ENCODE data around the gene AOPEP.

Gene AOPEP

GRCh38 chr9:95036676-95037075, 310.2 kb downstream of the AOPEP start:
- no peak for DNase-seq (ENCODE audit: low spot score)

GRCh38 chr9:95037789-95038521, 311.5 kb downstream of the AOPEP start:
- DNase-seq (ENCODE audit: low spot score), result no peak

DNA sequence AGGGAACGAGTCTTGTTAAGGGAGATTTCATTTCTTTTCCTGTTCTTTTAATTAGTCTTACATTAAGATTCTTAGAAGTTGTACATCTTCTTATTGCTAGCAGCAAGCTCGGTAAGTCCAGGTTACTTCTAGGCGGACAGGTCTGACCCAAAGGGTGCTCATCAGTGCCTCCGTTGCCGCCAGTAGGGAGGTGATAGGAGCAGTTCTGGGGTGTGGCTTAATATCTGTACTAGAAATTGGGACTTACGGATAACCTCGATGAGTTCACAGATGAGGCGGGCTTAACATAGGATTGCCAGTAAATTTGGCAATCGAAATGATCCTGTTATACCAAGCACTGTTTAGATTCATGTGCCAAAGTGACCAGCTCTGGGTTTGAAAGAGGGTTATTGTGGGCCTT, 312.2 kb downstream of the AOPEP start:
- DNase-seq (ENCODE audit: low spot score), result no peak

GRCh38 chr9:95040106-95040505, 313.6 kb downstream of the AOPEP start:
- DNase-seq (ENCODE audit: low spot score), result no peak

DNA sequence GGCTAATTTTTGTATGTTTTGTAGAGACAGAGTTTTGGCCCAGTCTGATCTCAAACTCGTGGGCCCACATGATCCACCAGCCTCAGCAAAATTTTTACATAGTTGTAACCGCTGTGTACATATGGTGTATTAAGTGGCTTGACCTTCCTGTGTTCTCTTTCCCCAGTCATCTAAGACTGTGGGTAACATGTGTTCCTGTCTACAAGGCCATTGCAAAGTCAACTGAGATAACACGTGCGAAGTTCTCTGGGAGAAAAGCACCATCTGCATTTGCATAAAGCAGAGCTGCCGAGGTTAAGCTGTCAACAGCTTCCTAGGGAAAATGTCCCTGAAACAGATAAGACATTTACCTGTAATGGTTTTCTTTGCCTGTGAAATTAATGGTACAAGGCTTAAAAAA, 317.3 kb downstream of the AOPEP start:
- no peak for DNase-seq (ENCODE audit: low spot score)

GRCh38 chr9:95044731-95045508, 318.4 kb downstream of the AOPEP start:
- DNase-seq (ENCODE audit: low spot score), result no peak

- DNase-seq (ENCODE audit: low spot score), result no peak
These were observed 319.3 kb downstream of the AOPEP start for GRCh38 chr9:95045751-95046150.

- DNase-seq (ENCODE audit: low spot score), result no peak
These were observed 321.1 kb downstream of the AOPEP start for GRCh38 chr9:95047452-95048224.

- DNase-seq (ENCODE audit: low spot score), result peak; percentile 79
These were observed 322.0 kb downstream of the AOPEP start for GRCh38 chr9:95048225-95049087.

- DNase-seq (ENCODE audit: low spot score), result no peak
These were observed 323.3 kb downstream of the AOPEP start for GRCh38 chr9:95049761-95050160.

DNA sequence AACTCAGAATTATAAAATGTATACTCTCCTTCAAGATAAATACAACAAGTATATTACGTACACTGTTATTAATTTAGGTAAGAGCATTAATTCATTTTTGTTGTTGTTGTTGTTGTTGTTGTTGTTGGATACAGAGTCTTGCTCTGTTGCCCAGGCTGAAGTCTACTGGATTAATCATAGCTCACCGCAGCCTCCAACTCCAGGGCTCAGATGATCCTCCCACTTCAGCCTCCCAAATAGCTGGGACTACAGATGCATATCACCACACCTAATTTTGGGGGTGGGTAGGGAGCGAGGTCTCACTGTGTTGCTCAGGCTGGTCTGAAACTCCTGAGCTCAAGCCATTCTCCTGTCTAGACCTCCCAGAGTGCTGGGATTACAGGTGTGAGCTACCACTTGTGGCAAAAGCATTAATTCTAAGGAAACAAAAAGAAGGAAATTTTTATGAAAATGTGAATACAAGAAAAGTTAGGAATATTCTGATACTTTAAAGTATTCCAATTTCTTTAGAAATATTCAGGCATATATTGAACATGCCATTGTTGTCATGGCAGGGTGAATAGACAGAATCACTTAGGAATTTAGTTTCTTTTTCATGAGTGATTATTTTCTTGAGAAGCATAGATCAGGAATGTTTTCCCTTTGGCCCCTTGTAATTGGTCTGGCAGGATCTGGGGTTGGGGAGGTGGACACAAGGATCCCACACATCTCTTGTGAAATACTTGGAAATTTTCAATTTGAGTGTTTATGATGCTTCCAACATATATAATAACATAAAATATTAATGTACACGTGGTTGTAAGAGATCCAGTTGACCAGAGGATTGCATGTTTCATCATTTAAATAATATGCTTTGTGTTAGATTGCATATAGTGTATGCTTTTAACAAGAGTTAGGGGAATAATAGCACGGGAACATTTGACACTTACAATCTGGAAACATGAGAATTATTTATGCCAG, 327.4 kb downstream of the AOPEP start:
- DNase-seq (ENCODE audit: low spot score), result no peak

DNA sequence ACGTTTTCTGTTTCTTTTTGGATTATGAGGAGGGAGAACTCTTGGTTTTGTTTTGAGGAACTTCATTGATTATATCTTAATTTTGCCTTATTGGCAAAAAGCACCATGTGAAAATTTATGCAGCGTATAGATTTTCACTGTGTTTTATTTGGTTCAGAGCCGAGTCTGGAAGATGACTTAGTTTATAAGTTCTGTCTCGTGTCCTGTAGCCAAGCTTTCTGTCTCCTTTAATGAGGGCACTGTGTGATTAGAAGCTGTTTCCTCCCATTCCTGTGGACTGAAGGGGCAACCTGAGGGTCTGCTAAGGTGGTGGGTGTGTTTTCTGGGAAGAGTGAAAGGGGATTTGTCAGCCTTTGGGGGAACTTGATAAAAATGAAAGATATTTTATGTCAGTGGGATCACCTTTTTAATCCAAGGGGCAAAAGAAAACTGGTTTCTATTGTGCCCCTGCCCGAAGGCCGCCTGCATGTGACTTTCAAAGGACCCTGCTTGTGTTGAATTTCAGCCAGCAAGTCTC, 328.9 kb downstream of the AOPEP start:
- DNase-seq (ENCODE audit: low spot score), result no peak

DNA sequence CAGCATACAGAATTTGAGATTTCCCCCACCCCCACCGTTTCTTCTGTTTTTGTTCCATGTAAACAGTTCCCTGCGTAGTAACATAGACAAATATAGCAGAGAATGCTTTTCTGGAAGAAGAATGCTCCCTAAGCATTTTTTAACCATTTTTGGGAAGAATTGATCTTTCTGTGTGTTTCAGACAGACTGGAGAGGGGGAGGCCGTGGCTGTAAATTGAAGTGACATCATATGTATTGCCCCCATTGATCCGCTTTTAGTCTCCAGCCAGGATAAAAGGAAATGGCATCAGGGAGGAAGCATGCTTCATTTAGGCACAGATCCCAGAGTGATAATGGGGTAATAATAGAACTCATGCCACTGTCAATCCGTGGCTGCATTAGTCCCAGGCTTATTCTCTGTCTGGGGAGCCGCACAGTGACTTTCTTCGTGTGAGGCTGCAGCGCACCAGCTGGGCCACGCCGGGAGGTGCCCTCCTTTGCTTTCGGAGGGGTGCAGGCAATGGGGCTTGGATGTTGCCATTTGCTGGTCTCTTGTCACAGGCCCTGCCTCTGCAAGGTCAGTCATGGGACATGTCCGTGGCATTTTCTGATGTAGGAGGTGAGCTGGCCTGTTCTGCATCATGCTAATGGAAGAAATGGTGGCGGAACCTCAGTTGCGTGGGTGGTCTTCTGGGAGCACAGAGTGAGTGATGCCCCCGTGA, 329.5 kb downstream of the AOPEP start:
- DNase-seq (ENCODE audit: low spot score), result no peak

DNA sequence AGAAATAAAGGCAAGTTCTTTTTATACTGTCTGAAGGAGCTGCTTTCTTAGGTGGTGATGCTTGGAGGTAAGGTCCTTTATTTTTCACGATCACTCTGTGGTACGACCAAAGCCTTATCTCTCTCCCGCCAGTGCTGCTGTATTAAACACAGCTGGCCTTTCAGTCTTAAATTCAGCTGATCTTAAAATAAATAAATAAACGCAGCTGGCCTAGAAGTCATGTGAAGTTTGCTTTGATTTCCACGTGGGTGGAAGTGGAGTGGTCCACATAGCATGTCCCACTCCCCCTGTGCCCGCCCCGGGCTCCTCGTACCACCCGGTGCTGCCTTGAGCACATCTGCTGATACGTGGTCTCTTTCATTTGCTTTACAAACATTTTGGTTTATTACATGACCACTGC, 330.6 kb downstream of the AOPEP start:
- DNase-seq (ENCODE audit: low spot score), result no peak

GRCh38 chr9:95058121-95058785, 331.8 kb downstream of the AOPEP start:
- DNase-seq (ENCODE audit: low spot score), result no peak

- no peak for DNase-seq (ENCODE audit: low spot score)
These were observed 332.4 kb downstream of the AOPEP start for GRCh38 chr9:95058795-95059386.

GRCh38 chr9:95060234-95060633, 333.7 kb downstream of the AOPEP start:
- DNase-seq (ENCODE audit: low spot score), result no peak

DNA sequence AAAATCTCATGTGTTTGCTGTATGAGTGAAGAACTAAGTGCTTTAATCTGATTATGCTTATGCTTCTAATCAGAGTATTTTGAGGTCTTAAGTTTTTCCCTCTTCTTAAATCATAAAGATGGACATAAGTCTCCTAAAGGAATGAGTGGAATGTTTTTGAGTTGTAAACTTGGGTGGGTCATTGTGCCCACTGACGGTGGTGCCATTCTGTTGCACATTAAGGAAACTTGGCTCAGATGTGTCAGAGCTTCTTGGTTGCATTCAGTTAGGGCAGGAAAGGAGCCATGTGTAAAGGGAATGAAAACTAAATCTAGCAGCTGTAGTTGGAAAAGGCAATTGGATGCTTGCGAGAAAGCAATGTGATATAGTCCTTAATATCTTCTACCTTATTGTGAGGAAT, 334.4 kb downstream of the AOPEP start:
- DNase-seq (ENCODE audit: low spot score), result no peak

Data from AG08396 (cell line).